T-cell (primary cell): Measurements from ENCODE around the gene MICALL2. TPM values are rescaled to one million over a fixed set of nuclear protein-coding genes. Genes with fewer than 3 reads are reported as not detected.

Experiments used
- ATAC-seq, 4 experiments: fragments of 200-7000 bp in 3 of 4; fragments of 150-1000 bp in 1 of 4; cut with Tn5 transposase; replicated peaks in 1 of 4; 1 replicate in 3 of 4; 2 replicates in 1 of 4; pipeline ENCODE4 v1.10.0; 2021; ENCODE audit warnings: moderate library complexity in 3 of 4, mild to moderate bottlenecking in 2 of 4, moderate number of reproducible peaks in 1 of 4
- CTCF ChIA-PET, 2 donors: fragments of 300-600 bp; sonication (Branson Sonifier 250); formaldehyde crosslinking; loops; one replicate each; lab custom pipeline; 2022; ENCODE audit warnings: antibody characterized with exemption in 2 of 2; lab: Charles Lee
- POLR2A ChIA-PET, 2 donors: fragments of 300-600 bp; sonication (Branson Sonifier 250); formaldehyde crosslinking; loops; one replicate each; lab custom pipeline; 2022; ENCODE audit warnings: antibody characterized with exemption in 2 of 2; lab: Charles Lee
- DNase-seq, 35 experiments: peaks; one replicate each; pipeline versions ENCODE4 v3.0.0 to v3.0.0-alpha.2; 2013 to 2023
- H3K27ac ChIP-seq: one replicate; pipeline ENCODE4 v1.5.1; 2013; ENCODE audit warnings: low read length
- H3K27me3 ChIP-seq, 2 experiments: replicated peaks in 1 of 2; 1 replicate in 1 of 2; 2 replicates in 1 of 2; pipeline versions ENCODE4 v1.6.1 to v1.7.0; 2013; ENCODE audit warnings: low read length in 1 of 2, mixed read lengths in 1 of 2; ENCODE audit not compliant: control insufficient read depth in 2 of 2, insufficient read depth in 2 of 2; ENCODE audit errors: extremely low read depth in 1 of 2
- H3K36me3 ChIP-seq, 2 donors: 1 replicate in 1 of 2; 2 replicates in 1 of 2; pipeline versions ENCODE4 v1.6.1 to v1.7.0; 2013; ENCODE audit warnings: low read length in 1 of 2; ENCODE audit not compliant: control insufficient read depth in 2 of 2, insufficient read depth in 1 of 2; ENCODE audit errors: extremely low read depth in 1 of 2
- H3K4me1 ChIP-seq, 2 experiments: 1 replicate in 1 of 2; 2 replicates in 1 of 2; pipeline versions ENCODE4 v1.6.1 to v1.7.0; 2013; ENCODE audit warnings: low read length in 2 of 2, mixed read lengths in 1 of 2; ENCODE audit not compliant: insufficient read depth in 2 of 2, control insufficient read depth in 1 of 2; ENCODE audit errors: extremely low read depth in 1 of 2
- H3K4me3 ChIP-seq, 2 donors: 1 replicate in 1 of 2; 2 replicates in 1 of 2; pipeline versions ENCODE4 v1.5.1 to v1.7.0; 2013; ENCODE audit warnings: mild to moderate bottlenecking in 2 of 2, low read length in 1 of 2, moderate library complexity in 1 of 2; ENCODE audit not compliant: control insufficient read depth in 1 of 2; ENCODE audit errors: extremely low read depth in 1 of 2
- H3K9me3 ChIP-seq: 2 replicates; pipeline ENCODE4 v1.7.0; 2013
- H3K27ac Mint-ChIP-seq, 2 donors: one replicate each; pipeline ENCODE4 v1.8.0; 2020 to 2021; ENCODE audit warnings: mild to moderate bottlenecking in 2 of 2, mixed read lengths in 2 of 2
- H3K27me3 Mint-ChIP-seq, 2 donors: one replicate each; pipeline ENCODE4 v1.8.0; 2021 to 2022; ENCODE audit warnings: mixed read lengths in 2 of 2
- H3K36me3 Mint-ChIP-seq: one replicate; pipeline ENCODE4 v1.8.0; 2021; ENCODE audit warnings: mixed read lengths
- H3K4me1 Mint-ChIP-seq, 3 donors: one replicate each; pipeline ENCODE4 v1.8.0; 2020 to 2022; ENCODE audit warnings: mixed read lengths in 3 of 3, mild to moderate bottlenecking in 1 of 3
- H3K4me3 Mint-ChIP-seq, 3 donors: one replicate each; pipeline ENCODE4 v1.8.0; 2020 to 2022; ENCODE audit warnings: mild to moderate bottlenecking in 3 of 3, mixed read lengths in 3 of 3, moderate library complexity in 3 of 3
- H3K9me3 Mint-ChIP-seq, 3 donors: one replicate each; pipeline ENCODE4 v1.8.0; 2020 to 2022; ENCODE audit warnings: mixed read lengths in 3 of 3
- WGBS: methylation state at CpG from one replicate; pipeline ENCODE4 v1.1.5; 2013; ENCODE audit warnings: missing lambda C conversion rate; ENCODE audit not compliant: insufficient coverage; 5-methylcytosine and 5-hydroxymethylcytosine counted together
- total RNA-seq, 35 experiments: library from RNA in 6 of 35; stranded (reverse) in 6 of 35; fragments of 120-200 nt in 1 of 35; gene quantifications; one replicate each; pipeline versions ENCODE4 v1.2.1 to v1.2.4 and lab custom pipeline; 2013 to 2026

The MICALL2 gene
- total RNA-seq, 5 donors from 2014 or later (not counting 1 experiment from before 2014, with no cell fraction given) = 2.1 to 5.5 (median 3.2) TPM

DNA sequence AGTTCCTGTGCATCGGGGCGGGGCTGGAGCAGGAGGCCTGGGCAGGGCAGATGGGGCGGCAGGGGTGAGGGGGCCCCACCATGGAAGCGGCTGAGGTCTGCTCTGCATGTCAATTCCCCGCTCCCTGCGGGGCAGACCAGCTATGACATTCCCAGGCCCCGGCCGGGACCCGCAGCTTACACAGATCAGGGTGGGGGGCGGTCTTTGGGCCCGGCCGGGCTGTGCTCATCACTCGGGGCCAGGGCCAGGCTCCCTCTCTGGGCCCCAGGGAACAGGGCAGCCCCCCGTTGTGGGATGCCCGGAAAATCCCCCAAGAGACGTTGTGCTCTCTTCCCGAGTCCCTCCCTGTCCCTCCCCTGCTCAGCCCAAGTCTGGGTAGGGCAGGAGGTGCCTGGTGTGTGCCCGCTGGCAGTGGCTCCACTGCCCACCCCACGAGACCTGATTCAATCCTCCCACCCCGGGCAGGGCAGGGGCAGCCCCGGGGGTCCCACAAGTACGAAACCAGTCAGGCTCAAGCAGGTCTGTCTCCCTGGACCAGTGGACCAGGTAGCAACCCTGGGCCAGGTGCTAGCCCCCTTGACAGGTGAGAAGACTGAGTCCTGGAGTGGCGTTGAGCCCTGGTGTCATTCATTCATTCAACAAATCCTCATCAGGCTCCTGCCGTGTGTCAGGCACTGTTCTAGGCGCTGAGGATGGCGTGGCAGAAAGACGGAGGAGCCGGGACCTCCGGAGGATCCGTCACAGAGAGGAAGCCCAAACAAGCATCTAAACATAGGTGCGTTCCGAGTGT is 29.0 kb downstream of the MICALL2 start:
- H3K27ac ChIP-seq = no peak overlapping the region
- H3K36me3 ChIP-seq = no peaks in the 10 kb centered on the region
- H3K9me3 ChIP-seq = no peaks in the 10 kb centered on the region
- peaks cover 0 to 10% of the 10 kb centered on the region in 2 experiments for H3K4me1 ChIP-seq
- no peak overlapping the region for H3K4me3 ChIP-seq
- ChIA-PET POLR2A (no interaction called here), CTCF (no interaction called here)
- H3K27me3 Mint-ChIP-seq = peaks cover 4 to 5% of the 10 kb centered on the region in 2 donors
- ATAC-seq (no peak), DNase-seq (no peak)
- no peaks in the 10 kb centered on the region for H3K9me3 Mint-ChIP-seq
- H3K36me3 Mint-ChIP-seq = no peaks in the 10 kb centered on the region
- WGBS = 83% methylated on average over 28 of the region's 32 CpGs
- no peak overlapping the region for H3K4me3 Mint-ChIP-seq
- H3K27me3 ChIP-seq = peaks cover 0 to 56% of the 10 kb centered on the region in 2 experiments
- H3K27ac Mint-ChIP-seq = no peak overlapping the region
- peaks cover 3 to 6% (median 3%) of the 10 kb centered on the region in 3 donors for H3K4me1 Mint-ChIP-seq

GRCh38 chr7:1428941-1429501 is 30.2 kb downstream of the MICALL2 start:
- Mint-ChIP-seq H3K4me1 (peaks cover 3 to 6% (median 3%) of the 10 kb centered on the region in 3 donors), H3K36me3 (no peaks in the 10 kb centered on the region), H3K9me3 (no peaks in the 10 kb centered on the region), H3K27ac (no peak overlapping the region), H3K4me3 (no peak overlapping the region), H3K27me3 (peaks cover 5 to 6% of the 10 kb centered on the region in 2 donors)
- no peak for ATAC-seq
- Histone ChIP-seq H3K4me1 (peaks cover 0 to 10% of the 10 kb centered on the region in 2 experiments), H3K36me3 (no peaks in the 10 kb centered on the region), H3K4me3 (no peak overlapping the region), H3K27ac (no peak overlapping the region), H3K9me3 (no peaks in the 10 kb centered on the region), H3K27me3 (peaks cover 0 to 51% of the 10 kb centered on the region in 2 experiments)
- CTCF ChIA-PET = no interaction called here
- DNase-seq = no peak
- 75% methylated on average over 10 of the region's 20 CpGs for WGBS
- POLR2A ChIA-PET = no interaction called here

DNA sequence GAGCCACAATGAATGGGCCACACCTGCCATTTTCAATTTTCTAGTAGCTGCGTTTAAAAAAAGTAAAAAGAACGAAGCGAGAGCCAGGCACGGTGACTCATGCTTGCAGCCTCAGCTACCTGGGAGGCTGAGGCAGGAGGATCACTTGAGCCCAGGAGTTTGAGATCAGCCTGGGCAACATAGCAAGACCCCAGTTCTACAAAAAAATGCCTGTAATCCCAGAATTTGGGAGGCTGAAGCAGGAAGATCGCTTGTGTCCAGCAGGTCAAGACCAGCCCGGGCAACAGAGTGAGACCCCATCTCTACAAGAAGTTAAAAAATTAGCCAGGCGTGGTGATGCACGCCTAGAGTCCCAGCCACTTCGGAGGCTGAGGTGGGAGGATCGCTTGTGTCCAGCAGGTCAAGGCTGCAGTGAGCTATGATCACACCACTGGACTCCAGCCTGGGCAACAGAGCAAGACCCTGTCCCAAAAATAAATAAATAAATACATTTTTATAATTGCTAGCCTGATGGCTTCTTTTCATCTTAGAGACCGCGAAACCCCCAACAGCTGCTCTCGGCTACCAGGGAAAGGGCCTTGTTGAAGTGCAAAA is 32.1 kb downstream of the MICALL2 start:
- H3K4me3 ChIP-seq = no peak overlapping the region
- H3K4me1 ChIP-seq = peaks cover 0 to 3% of the 10 kb centered on the region in 2 experiments
- H3K9me3 ChIP-seq = no peaks in the 10 kb centered on the region
- POLR2A ChIA-PET = no interaction called here
- H3K27ac Mint-ChIP-seq = no peak overlapping the region
- peaks cover 0 to under 1% (median 0%) of the 10 kb centered on the region in 3 donors for H3K4me1 Mint-ChIP-seq
- peaks cover 5 to 14% of the 10 kb centered on the region in 2 donors for H3K27me3 Mint-ChIP-seq
- 84% methylated on average over 12 of the region's 13 CpGs for WGBS
- DNase-seq (no peak), ATAC-seq (no peak)
- H3K27ac ChIP-seq = no peak overlapping the region
- no peak overlapping the region for H3K4me3 Mint-ChIP-seq
- H3K27me3 ChIP-seq = peaks cover 0 to 43% of the 10 kb centered on the region in 2 experiments
- H3K9me3 Mint-ChIP-seq = no peaks in the 10 kb centered on the region
- CTCF ChIA-PET = no interaction called here
- H3K36me3 Mint-ChIP-seq = no peaks in the 10 kb centered on the region
- H3K36me3 ChIP-seq = no peaks in the 10 kb centered on the region

DNA sequence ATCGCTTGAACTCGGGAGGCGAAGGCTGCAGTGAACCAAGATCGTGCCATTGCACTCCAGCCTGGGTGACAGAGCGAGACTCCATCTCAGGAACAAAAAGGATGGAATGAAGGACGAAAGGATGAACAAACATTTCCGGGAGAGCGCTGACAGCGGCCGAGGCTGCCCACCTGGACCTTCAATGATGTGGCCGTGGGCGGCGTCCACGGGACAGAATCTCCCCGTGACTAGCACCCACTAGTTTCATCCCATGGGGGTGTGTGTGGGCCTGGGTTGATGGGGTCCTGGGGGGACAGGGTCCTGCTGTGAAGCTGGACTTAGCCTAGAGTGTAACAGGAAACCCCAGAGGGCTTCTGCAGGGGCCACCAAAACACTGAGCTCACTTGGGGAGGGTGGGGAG is 32.8 kb downstream of the MICALL2 start:
- POLR2A ChIA-PET = no interaction called here
- Histone ChIP-seq H3K4me3 (no peak overlapping the region), H3K4me1 (no peaks in the 10 kb centered on the region), H3K9me3 (no peaks in the 10 kb centered on the region), H3K27me3 (peaks cover 0 to 43% of the 10 kb centered on the region in 2 experiments), H3K27ac (no peak overlapping the region), H3K36me3 (no peaks in the 10 kb centered on the region)
- CTCF ChIA-PET = no interaction called here
- peaks cover 5 to 13% of the 10 kb centered on the region in 2 donors for H3K27me3 Mint-ChIP-seq
- no peak for ATAC-seq
- H3K4me3 Mint-ChIP-seq = no peak overlapping the region
- no peak for DNase-seq
- H3K4me1 Mint-ChIP-seq = no peaks in the 10 kb centered on the region
- no peak overlapping the region for H3K27ac Mint-ChIP-seq
- no peaks in the 10 kb centered on the region for H3K36me3 Mint-ChIP-seq
- no peaks in the 10 kb centered on the region for H3K9me3 Mint-ChIP-seq
- 96% methylated on average over 15 of the region's 15 CpGs for WGBS

- Mint-ChIP-seq H3K9me3 (no peaks in the 10 kb centered on the region), H3K4me1 (no peaks in the 10 kb centered on the region), H3K27ac (no peak overlapping the region), H3K27me3 (peaks cover 5 to 15% of the 10 kb centered on the region in 2 donors), H3K4me3 (no peak overlapping the region), H3K36me3 (no peaks in the 10 kb centered on the region)
- Histone ChIP-seq H3K9me3 (no peaks in the 10 kb centered on the region), H3K27me3 (peaks cover 0 to 41% of the 10 kb centered on the region in 2 experiments), H3K4me3 (no peak overlapping the region), H3K36me3 (no peaks in the 10 kb centered on the region), H3K4me1 (no peaks in the 10 kb centered on the region), H3K27ac (no peak overlapping the region)
- ATAC-seq (no peak), DNase-seq (no peak)
- ChIA-PET POLR2A (no interaction called here), CTCF (interaction anchor here in 1 of 2 donors (0.7 kb wide), 1 partner anchor 54 kb away, joined by 3 read pairs; no protein-coding TSS in a partner anchor)
- 88% methylated on average over 12 of the region's 18 CpGs for WGBS
Observed at GRCh38 chr7:1425292-1426136, 33.8 kb downstream of the MICALL2 start.

- DNase-seq (no peak), ATAC-seq (no peak)
- H3K9me3 Mint-ChIP-seq = no peaks in the 10 kb centered on the region
- no peaks in the 10 kb centered on the region for H3K9me3 ChIP-seq
- H3K27me3 Mint-ChIP-seq = peaks cover 5 to 15% of the 10 kb centered on the region in 2 donors
- no peak overlapping the region for H3K4me3 Mint-ChIP-seq
- H3K27ac Mint-ChIP-seq = no peak overlapping the region
- peaks cover 0 to 38% of the 10 kb centered on the region in 2 experiments for H3K27me3 ChIP-seq
- POLR2A ChIA-PET = no interaction called here
- H3K27ac ChIP-seq = no peak overlapping the region
- no peaks in the 10 kb centered on the region for H3K4me1 Mint-ChIP-seq
- H3K36me3 ChIP-seq = no peaks in the 10 kb centered on the region
- H3K4me1 ChIP-seq = no peaks in the 10 kb centered on the region
- H3K36me3 Mint-ChIP-seq = no peaks in the 10 kb centered on the region
- no peak overlapping the region for H3K4me3 ChIP-seq
- CTCF ChIA-PET = interaction anchor here in 1 of 2 donors (0.5 kb wide), 1 partner anchor 246 kb away, joined by 3 read pairs; no protein-coding TSS in a partner anchor
- WGBS = 88% methylated on average over 10 of the region's 12 CpGs
Observed at GRCh38 chr7:1424041-1424440, 35.2 kb downstream of the MICALL2 start.
